Stimulated activated CD8-positive, alpha-beta memory T cell treated with anti-CD3 and anti-CD28 coated beads, Interleukin-12 subunit alpha, Interleukin-12 subunit beta, amount 100 ng/mL, for 24 hours (primary cell): ENCODE measurements around the gene ECM2.

Experiments
- DNase-seq: peaks from one replicate; pipeline ENCODE4 v3.0.0-alpha.2; 2020; ENCODE audit errors: extremely low read depth

ECM2 gene

DNA sequence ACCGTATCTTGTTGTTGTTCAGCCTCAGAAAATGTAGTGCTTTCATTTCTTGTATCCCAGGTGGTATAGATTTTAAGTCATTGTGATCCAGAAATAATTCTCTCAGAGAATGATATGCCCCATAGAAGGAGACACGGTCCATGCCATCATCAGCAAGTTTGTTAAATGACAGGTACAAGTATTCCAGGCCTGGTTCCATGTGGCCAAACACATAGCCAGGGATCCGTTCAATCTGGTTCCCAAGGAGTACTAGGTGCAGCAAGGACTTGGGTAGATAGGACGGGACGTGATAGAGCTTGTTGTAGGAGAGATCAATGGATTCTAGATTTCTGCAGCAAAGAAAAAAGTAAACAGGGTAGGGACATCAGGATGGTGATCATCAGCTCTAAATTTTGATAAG lies 35.1 kb downstream of the ECM2 start:
- no peak for DNase-seq

DNA sequence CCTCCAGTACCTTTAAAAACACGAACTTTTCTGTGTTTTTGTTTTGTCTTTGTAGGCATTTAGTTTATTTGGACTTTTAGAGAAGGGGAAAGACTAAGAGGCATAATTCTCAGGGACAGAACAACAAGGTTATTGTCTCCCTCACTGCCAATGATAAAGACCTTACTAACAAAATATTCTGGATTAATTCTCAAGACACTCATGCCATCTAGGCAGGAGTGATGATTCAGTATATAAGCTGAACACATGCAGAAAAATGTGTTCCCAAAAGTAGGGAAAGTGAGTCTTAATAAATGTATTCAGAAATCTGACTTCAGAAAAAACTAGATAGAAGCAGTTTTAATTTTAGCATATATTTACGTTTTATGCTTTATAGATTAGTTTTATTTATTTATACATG lies 36.1 kb downstream of the ECM2 start:
- no peak for DNase-seq

DNA sequence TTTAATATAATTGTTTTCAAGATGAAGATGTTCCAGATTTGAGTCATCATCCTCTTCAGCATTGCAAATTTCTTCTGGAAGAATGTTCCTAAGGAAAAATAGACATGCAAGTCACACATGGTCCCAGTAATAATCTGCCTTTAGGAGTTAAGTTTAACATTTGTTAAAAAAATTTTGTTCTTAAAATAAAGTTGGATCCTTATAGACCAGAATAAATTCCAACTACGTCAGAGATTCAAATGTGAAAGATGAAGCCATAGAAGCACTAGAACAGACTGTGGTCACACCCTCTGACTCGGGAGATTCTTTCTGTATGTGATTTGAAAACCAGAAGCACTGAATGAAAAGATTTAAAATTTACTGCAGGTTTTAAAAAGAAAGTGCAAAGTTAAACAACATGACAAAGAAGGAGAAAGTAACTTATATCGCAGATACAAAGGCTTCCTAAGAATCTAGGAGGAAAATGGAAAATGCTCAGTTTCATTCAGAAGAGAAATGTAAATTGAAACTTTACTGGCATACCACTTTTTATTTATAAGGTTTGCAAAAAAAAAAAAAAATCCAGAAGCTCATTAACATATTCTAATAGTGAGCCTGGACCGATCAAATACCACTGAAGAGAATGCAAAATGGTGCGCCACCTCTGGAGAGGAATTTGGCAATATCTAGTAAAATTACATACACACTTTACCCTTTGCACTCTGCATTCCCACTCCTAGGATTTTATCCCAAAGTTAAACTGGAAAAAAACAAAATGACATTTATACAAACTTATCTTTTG lies 39.2 kb downstream of the ECM2 start:
- DNase-seq = no peak

DNA sequence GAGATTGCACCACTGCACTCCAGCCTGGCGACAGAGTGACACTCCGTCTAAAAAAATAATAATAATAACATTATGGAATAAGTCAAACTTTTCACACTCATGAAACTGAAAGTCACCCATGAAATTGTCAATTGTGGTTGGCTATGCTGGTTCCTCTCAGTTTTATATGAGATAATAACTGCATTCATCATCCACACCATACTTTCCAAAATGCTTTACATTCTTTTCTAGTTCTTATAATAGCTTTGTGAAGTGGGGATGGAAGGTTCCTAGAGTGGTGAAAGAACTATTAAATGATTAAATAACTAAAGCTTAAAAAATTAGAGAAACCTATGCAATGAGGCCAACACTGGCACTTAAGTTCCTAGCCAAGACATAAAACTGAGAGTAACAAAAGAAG lies 40.9 kb downstream of the ECM2 start:
- DNase-seq = no peak

DNA sequence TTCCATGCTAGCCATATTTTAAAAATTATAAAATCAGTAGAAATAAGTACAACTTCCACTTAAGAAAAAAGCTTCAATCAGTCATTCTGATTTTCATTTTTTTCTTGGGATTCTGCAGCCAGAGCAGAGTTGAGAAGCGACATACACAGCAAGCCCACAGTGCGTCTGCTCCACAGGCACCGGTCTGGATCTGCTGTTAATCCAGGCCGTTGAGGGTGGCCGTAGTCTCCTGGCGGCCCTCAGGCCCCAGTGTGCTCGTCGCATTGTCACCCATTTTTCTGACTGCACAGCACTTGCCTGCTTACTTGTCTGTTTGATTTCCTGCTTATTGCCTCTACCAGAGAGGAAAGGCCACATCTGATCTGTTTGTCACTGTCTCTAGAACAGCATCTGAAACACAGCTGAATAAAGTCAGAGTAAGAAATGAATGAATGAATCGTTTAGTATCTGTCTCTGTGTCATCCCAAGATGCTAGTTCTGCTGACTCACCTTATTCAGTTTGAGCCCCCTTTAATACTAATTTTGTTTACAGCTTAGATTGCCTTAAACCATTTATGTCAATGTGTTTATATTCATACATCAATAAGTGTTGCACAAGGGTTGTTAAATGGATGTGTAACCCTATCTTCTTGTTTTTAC lies 41.9 kb downstream of the ECM2 start:
- no peak for DNase-seq

DNA sequence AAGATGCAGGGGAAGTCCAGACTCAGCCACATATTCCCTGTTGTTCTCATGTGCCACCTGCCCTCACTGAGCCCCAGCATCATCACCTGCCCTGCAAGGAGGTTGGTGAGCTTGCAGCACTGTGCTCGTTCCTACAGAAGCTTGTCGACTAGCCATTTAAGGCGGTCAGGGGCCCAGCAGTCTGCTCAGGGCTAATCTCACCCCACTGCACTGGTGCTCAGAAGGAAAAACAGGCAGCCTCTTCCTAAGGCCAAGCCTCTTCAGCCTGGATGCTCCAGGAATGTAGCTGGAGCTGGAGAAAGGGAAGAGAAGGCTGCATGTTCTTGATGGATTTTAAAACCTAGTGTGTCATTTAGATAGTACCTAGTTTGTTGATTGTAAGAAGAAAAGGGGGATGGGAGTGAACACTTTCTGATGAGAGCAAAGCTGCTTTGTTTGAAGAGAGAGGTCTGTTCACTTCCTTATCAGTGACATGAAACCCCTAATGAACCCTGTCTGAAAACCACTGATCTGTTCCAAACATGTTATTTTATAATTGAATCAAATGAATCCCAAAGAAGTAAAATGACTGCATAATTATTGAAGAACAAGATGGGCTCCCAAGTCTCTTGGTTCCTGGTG lies 42.9 kb downstream of the ECM2 start:
- no peak for DNase-seq

DNA sequence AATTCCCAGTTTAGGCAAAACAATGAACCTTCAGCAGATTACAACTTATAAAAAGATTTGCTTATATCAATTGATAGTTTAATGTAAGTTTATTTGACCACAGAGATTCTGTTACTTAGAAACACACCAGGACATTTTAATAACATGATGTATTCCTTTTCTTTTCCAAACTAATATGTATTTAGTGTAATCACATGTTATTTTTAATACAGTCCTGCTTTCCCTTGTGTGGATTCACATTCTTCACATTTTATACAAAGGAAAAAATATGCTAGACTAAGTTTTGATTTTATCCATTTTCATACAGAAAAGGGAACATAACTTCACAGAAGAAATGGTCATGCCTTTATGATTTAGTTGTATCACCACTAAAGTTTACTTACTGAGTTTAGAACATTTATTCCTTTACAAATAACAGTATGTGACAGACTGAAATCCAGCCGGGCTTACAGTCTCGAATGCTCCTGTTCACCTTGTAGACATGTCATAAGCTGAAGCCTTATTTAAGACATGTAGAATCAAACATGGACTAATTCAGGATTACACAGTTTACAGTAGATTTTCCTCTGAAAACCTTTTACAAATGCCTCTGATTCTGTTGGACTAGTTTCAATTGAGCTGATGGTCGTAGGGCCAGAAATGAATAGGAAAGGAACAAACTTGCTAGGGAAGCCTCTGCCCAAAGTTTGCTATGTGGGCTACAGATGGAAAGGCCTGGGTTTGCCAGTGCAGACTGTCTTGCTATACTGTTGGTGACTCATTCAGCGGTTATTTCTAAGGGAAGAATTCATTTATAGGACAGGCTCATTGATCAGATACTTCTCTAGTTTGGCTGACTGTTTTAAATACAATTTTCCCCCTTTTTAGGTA lies 46.9 kb downstream of the ECM2 start:
- DNase-seq = no peak

DNA sequence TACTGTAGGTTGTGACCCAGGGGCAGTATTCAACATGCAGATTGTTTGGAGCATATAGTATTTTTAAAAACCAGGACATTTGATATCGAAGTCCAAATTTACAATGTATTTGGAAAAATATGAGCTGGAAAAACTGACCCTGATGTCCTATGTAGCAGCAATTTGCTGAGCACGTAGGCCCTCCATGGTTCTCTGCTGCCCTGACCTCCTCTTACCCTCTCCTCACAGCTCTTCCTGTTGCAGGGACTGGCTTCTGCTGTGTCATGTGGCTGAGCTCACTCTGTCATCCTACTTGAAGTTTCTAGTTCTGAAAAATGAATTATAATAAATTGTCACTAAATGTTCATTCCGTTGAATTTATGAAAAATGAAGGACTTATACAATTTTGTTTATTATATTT lies 49.4 kb downstream of the ECM2 start:
- DNase-seq = no peak

DNA sequence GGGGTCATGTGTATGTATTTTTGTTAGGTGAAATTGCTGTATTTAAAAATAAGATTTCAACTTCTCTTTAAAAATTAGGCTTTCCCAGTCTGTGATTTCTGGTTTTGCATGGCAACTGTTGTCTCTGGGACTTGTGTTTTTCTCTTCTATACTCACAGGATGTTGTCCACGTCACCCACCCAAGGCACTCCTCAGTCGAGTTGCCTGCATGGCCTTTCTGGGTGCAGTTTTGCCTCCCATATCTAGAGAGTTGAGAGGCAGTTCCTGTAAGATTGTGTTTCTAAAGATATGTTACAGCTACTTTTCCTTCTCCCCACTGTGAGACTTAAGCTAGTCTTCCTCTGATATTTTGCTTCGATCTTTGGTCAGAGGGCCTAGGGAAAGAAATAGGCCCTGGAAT lies 51.2 kb downstream of the ECM2 start:
- DNase-seq = no peak

DNA sequence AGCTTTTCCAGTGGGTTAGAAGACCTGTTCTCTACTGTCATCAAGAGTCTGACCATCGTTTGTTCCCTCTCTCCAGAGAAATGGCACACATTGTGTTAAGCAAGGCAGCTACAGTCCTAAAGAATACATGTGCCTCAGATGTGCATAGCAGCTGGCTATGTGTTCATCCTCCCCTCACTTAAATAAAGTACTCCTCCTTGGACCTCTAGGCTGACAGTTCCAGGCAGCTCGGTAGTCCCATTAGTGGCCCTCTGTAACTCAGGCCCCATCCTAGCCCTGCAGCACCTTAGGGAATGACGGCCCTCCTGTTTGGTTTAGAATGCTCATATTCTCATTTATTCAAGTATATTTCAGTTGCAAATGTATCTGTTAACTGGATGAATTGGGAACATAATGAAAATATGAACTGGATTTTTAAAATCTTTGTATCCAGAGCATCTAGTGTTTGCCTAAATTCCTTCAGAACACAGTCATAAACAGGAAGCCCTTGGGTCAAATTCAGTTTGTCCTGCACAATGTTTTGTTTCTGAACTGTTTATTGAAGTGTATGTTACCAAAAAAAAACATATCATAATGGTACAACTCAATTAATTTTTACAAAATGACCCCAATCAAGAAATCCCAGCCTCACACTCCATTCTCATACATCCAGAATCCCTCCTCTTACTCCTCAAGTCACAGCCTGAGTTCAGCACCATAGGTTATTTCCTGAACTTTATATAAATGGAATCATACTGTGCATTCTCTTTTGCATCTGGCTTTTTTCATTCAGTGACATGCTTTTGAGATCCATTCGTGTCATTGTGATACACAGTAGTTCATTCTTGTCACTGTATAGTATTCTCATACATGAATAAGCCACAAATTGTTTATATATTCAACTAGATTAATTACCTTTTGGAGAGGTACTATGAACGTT lies 51.9 kb downstream of the ECM2 start:
- DNase-seq = no peak

DNA sequence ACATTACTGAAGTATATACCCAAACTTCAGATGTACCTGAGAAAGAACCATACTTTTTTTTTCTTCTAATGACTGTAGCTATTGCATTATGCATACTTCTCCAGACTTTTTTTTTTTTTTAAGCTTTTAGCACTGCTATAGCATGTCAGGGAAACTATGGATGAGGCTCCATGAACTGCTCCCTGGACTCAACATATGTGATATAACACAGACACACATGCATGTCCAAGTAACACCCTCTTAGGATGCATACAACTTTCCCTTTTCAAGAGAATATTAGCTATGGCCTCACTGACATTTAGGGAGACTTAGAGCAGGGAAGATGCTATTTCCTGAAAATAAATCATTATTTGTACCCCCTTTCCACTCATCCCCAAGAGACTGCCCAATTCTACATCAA lies 53.0 kb downstream of the ECM2 start:
- DNase-seq = no peak

DNA sequence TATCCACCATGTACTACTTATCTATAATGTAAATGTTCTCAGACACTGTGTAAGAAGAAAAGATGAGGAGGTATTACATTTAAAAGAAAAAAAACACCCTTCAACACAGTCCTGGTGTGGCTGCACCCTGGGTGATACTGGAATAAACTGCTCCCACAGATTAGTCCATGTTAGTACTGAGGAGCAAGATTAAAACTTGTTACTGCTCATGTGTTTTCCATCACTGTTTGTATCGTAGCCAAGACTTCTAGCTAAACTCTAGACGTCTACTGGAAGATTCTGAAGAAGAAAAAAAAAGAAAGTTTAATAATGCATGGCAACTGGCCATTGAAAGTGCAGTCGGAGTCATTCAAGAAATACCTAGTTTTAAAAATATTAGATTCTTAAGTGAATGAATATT lies 53.5 kb downstream of the ECM2 start, which contains the start of gene ASPN:
Gene ASPN (minus strand): TSS at position 178 of the 400 bp plus-strand sequence.
- DNase-seq = no peak

DNA sequence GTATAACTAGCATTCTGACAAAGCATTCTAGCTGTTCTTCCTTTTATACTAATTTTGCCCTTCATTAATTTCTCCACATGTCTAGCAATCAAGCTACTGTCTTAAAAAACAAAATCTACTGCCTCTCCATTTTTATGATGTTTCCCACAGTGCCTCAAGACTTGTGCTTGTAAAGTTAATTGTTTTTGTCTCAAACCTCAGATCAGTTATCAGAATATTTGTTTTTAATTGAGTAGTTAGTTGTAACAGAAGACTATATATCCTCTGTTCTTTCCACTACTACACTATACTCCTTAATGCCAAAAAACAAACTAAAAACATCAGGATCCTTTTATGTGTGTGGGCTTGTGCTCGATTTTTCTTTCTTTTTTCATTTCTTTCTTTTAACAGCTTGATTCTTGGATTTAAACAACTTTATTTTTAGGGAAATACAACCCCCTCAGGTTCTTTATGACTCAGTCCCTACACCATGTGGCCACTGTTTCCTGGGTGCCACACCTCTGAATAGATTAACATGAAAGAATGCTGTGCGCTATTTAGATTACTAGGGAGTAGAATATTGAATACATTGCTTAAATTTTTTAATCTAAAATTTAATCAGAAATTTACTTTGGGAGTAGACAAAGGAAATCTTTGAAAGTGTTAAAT lies 54.7 kb downstream of the ECM2 start:
- DNase-seq = no peak

DNA sequence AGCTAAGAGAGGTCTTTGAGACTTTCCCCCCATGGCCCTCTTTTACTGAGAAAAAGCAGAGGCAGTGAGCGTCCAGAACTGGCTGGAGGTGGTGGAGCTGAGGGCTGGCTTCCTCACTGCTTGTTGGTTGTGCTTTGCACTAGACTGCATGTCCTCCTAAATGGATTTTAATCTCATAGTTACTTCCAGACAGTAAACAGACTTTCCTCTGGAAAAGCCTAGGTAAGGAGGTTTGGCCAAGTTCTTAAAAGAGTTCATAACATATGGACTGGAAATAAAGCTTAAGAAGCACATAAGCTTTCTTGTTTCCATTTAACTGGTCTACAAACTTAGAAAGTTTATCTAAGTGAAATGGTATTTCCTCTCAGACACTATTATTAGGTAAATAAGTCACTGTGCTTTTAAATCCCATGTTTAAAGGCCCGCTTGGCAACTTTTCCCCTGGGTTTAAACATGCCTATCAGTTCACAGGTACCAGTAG lies 55.5 kb downstream of the ECM2 start:
- no peak for DNase-seq

DNA sequence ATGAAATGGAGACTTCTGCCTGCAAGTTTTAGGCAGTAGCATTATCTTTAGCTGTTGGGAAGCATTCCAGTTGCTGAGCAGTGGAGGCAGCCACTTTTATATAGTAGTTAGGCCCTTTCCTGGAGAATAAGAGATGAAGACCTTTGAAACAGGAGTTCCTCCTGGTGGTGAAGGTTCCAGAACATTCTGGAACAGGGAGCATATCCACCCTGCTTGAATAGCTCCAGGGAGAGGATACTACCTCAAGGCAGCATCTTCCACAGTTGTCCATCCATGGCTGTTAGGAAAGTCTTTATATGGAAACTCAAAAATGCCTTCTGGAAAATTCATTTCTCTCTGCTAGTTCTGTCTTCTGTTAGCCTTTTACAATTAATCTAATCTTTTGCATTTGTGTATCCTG lies 56.4 kb downstream of the ECM2 start:
- DNase-seq = no peak

DNA sequence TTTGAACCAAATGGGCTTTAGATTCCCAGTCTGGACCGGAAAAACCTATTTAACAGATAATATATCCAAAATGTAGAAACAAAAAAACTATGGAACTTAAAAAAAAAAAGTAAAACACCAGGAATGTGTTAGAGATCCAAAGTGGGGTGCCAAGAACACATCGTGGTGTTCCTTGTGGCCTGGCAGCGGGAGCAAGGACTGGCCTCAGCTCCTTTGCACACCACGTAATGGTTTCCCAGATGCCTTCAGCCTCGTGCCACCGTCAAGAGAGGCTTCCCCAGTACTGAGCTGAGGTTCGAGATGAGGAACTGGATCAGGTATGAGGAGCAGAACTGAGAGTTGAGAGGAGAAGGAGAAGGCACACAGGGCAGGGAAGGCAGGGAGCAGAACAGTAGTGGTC lies 57.0 kb downstream of the ECM2 start:
- no peak for DNase-seq

DNA sequence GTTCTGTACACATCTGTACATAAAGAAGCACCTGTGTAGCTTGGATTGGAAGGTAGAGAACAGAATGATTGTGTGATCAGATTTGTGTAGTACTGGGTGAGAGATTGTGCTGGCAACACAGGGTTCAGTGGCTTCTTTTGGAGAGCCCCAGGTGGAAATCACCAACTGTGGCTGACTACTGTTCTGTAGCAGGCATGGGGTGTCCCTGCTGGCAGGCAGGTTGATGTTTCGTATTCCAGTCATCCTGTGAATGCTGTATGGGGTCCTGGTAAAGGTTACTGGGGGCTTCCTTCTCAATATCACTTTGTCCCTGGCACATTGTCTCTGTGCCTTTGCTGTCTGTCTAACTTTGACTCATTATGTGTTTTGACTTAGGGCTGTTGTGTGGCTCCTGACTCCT lies 58.8 kb downstream of the ECM2 start:
- DNase-seq = no peak

DNA sequence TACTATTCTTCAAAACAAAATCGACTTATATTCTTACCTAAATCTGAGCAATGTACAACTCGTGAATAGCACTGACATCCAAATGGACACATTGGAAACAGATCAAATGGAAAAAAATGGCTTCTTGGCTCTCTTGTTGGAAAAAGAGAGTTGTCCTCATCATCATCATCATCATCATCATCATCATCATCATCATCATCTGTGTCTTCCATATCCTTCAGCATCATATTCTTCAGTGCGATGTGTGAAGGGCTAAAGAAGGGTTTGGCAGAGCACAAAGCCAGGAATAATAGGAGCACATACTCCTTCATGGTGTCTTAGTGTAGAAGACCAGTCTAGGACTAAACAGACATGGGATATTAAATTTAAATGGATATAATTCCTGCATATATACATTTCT lies 61.2 kb downstream of the ECM2 start:
- no peak for DNase-seq

DNA sequence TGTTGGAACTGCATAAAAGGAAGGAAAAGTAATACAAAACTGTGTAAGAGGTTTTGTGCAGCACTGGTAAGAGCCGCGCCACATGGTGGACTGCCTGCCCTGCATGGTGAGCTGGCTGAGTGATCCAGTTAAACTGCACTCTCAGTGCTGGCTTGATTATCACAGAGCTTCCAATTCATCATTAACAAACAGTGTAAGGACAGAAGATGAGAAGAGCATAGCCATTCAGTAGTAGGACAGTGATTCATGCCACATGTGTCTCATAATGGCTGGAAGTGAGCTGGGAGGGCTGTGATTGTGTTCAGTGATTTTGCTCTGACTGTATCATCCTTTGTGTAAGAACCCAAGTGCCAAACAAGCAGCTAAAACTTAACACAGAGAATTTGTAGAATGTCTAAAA lies 67.6 kb downstream of the ECM2 start:
- no peak for DNase-seq

DNA sequence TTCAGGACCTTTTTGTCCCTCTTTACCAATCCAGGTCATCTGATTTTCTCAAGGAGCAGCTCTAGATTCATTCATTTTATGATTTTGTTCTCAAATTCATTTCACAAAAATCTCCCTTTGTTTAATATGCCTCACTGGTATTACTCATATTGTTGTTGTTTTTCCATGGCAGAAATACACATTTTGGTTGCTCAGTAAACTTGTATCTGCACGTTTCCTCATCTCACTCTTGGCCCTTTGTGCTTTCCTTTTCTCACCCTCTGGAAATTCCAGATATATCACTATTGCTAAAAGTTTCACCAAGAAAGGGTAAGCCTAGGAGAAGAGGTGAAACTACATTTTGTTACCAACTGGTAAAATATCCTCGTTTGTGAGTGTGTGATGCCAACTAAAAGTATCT lies 68.3 kb downstream of the ECM2 start:
- no peak for DNase-seq

DNA sequence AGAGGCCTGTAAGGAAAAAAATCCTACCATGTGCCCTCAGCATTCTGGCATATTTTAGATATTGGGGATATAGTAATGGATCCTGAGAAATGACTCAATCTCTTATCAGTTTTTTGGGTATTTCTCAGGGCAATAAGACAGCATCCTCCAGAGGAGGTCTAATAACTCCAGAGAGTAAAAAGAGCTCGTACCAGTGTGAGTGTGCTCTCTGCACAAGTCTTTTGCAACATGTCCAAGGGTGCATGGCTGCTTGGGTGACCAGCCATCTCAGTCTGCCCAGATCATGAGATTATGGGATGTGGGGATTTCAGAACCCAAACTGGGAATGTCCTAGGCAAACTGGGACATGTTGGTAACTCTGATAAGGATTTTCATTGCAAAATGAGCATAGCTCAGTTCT lies 68.7 kb downstream of the ECM2 start:
- DNase-seq = no peak
